H9 (cell line): ENCODE data around the gene TMPRSS5. TPM values are rescaled to one million over a fixed set of nuclear protein-coding genes. Genes with fewer than 3 reads are reported as not detected.
"Not testable (repeated sequence)": the region's sequence is repeated elsewhere in the genome, so short reads cannot be mapped to it uniquely, and the experiment has no call there.

Experiments
- DNase-seq: peaks from one replicate; pipeline ENCODE4 v3.0.0-alpha.2; 2017
- H2AFZ ChIP-seq: one replicate; pipeline ENCODE4 v1.6.1; 2013; ENCODE audit warnings: mild to moderate bottlenecking, low read length, control low read depth, moderate library complexity
- H2AK5ac ChIP-seq: 2 replicates; pipeline ENCODE4 v1.6.1; 2013; ENCODE audit warnings: low read length, control low read depth, mixed read lengths; ENCODE audit not compliant: insufficient read length
- H2BK120ac ChIP-seq: one replicate; pipeline ENCODE4 v1.6.1; 2013; ENCODE audit warnings: low read depth, mild to moderate bottlenecking, low read length, control low read depth, inconsistent platforms; ENCODE audit not compliant: poor library complexity, severe bottlenecking
- H2BK12ac ChIP-seq: 2 replicates; pipeline ENCODE4 v1.6.1; 2013; ENCODE audit warnings: low read length, control low read depth, mixed read lengths, low read depth; ENCODE audit not compliant: insufficient read length
- H2BK15ac ChIP-seq: 2 replicates; pipeline ENCODE4 v1.6.1; 2013; ENCODE audit warnings: low read depth, low read length, control low read depth
- H2BK20ac ChIP-seq: one replicate; pipeline ENCODE4 v1.6.1; 2013; ENCODE audit warnings: low read depth, mild to moderate bottlenecking, low read length, control low read depth, inconsistent platforms; ENCODE audit not compliant: poor library complexity, severe bottlenecking
- H2BK5ac ChIP-seq: 2 replicates; pipeline ENCODE4 v1.6.1; 2013; ENCODE audit warnings: low read length, control low read depth, mixed read lengths; ENCODE audit not compliant: insufficient read length
- H3K14ac ChIP-seq: 2 replicates; pipeline ENCODE4 v1.6.1; 2013; ENCODE audit warnings: low read length, control low read depth; ENCODE audit not compliant: insufficient read depth
- H3K18ac ChIP-seq: 2 replicates; pipeline ENCODE4 v1.6.1; 2013; ENCODE audit warnings: low read depth, mild to moderate bottlenecking, mixed read lengths, low read length, control low read depth; ENCODE audit not compliant: insufficient read length
- H3K23ac ChIP-seq: 2 replicates; pipeline ENCODE4 v1.6.1; 2013; ENCODE audit warnings: low read length, control low read depth, mixed read lengths, low read depth; ENCODE audit not compliant: insufficient read length
- H3K23me2 ChIP-seq: 2 replicates; pipeline ENCODE4 v1.6.1; 2013; ENCODE audit warnings: low read depth, mild to moderate bottlenecking, mixed read lengths, low read length, control low read depth; ENCODE audit not compliant: insufficient read length, poor library complexity, severe bottlenecking
- H3K27ac ChIP-seq: 2 replicates; pipeline ENCODE4 v1.5.1; 2013; ENCODE audit warnings: low read length, control low read depth, mixed read lengths, low read depth; ENCODE audit not compliant: insufficient read length
- H3K27me3 ChIP-seq: 2 replicates; pipeline ENCODE4 v1.6.1; 2013; ENCODE audit warnings: low read length, control low read depth, inconsistent platforms; ENCODE audit not compliant: insufficient read depth
- H3K4ac ChIP-seq: 2 replicates; pipeline ENCODE4 v1.6.1; 2013; ENCODE audit warnings: low read depth, mild to moderate bottlenecking, control low read depth, inconsistent platforms, low read length, moderate library complexity
- H3K4me1 ChIP-seq: 2 replicates; pipeline ENCODE4 v1.6.1; 2013; ENCODE audit warnings: low read length, control low read depth, inconsistent platforms; ENCODE audit not compliant: insufficient read depth
- H3K4me2 ChIP-seq: 2 replicates; pipeline ENCODE4 v1.6.1; 2013; ENCODE audit warnings: low read length, control low read depth, mixed read lengths; ENCODE audit not compliant: insufficient read length, insufficient read depth
- H3K56ac ChIP-seq: 2 replicates; pipeline ENCODE4 v1.6.1; 2013; ENCODE audit warnings: low read depth, mild to moderate bottlenecking, mixed read lengths, low read length, control low read depth; ENCODE audit not compliant: insufficient read length
- H3K79me1 ChIP-seq: 2 replicates; pipeline ENCODE4 v1.6.1; 2013; ENCODE audit warnings: low read depth, mild to moderate bottlenecking, moderate library complexity, low read length, control low read depth, inconsistent platforms; ENCODE audit not compliant: insufficient read depth, poor library complexity, severe bottlenecking
- H3K79me2 ChIP-seq: 2 replicates; pipeline ENCODE4 v1.6.1; 2013; ENCODE audit warnings: low read length, control low read depth, inconsistent platforms; ENCODE audit not compliant: insufficient read depth
- H3K9ac ChIP-seq: 2 replicates; pipeline ENCODE4 v1.6.1; 2013; ENCODE audit warnings: low read length, control low read depth, mixed read lengths; ENCODE audit not compliant: insufficient read length; ENCODE audit errors: extremely low read depth
- H3K9me3 ChIP-seq: one replicate; pipeline ENCODE4 v1.6.1; 2013; ENCODE audit warnings: low read depth, low read length, inconsistent platforms; ENCODE audit not compliant: control insufficient read depth
- H3T11ph ChIP-seq: one replicate; pipeline ENCODE4 v1.6.1; 2013; ENCODE audit warnings: mild to moderate bottlenecking, low read length, control low read depth, inconsistent platforms
- H4K20me1 ChIP-seq: one replicate; pipeline ENCODE4 v1.6.1; 2013; ENCODE audit not compliant: control insufficient read depth, insufficient read length, insufficient read depth
- H4K5ac ChIP-seq: 2 replicates; pipeline ENCODE4 v1.6.1; 2013; ENCODE audit warnings: low read depth, mild to moderate bottlenecking, mixed read lengths, low read length, control low read depth; ENCODE audit not compliant: insufficient read length
- H4K8ac ChIP-seq: replicated peaks from 2 replicates; pipeline ENCODE4 v1.6.1; 2013; ENCODE audit warnings: low read length, control low read depth, mixed read lengths, low read depth; ENCODE audit not compliant: insufficient read length
- H4K91ac ChIP-seq: 2 replicates; pipeline ENCODE4 v1.6.1; 2013; ENCODE audit warnings: low read depth, mild to moderate bottlenecking, moderate library complexity, mixed read lengths, low read length, control low read depth; ENCODE audit not compliant: insufficient read length
- H3K27ac Mint-ChIP-seq, 3 experiments: 2 replicates in 2 of 3; 3 replicates in 1 of 3; pipeline ENCODE4 v1.8.0; 2020 to 2021; ENCODE audit warnings: mixed read lengths in 3 of 3, mild to moderate bottlenecking in 1 of 3, moderate library complexity in 1 of 3
- H3K27me3 Mint-ChIP-seq: 2 replicates; pipeline ENCODE4 v1.8.0; 2021; ENCODE audit warnings: low read depth, mild to moderate bottlenecking, moderate library complexity, mixed read lengths
- H3K36me3 Mint-ChIP-seq, 3 experiments: 2 replicates in 2 of 3; 3 replicates in 1 of 3; pipeline ENCODE4 v1.8.0; 2020 to 2021; ENCODE audit warnings: low read depth in 3 of 3, mixed read lengths in 3 of 3; ENCODE audit not compliant: insufficient read depth in 1 of 3
- H3K4me1 Mint-ChIP-seq, 2 experiments: 2 replicates each; pipeline ENCODE4 v1.8.0; 2020; ENCODE audit warnings: mixed read lengths in 2 of 2
- H3K4me3 Mint-ChIP-seq, 2 experiments: 2 replicates in 1 of 2; 3 replicates in 1 of 2; pipeline ENCODE4 v1.8.0; 2020 to 2021; ENCODE audit warnings: mild to moderate bottlenecking in 2 of 2, mixed read lengths in 2 of 2, moderate library complexity in 1 of 2
- H3K9me3 Mint-ChIP-seq, 2 experiments: 2 replicates in 1 of 2; 3 replicates in 1 of 2; pipeline ENCODE4 v1.8.0; 2020; ENCODE audit warnings: mild to moderate bottlenecking in 2 of 2, mixed read lengths in 2 of 2, moderate library complexity in 1 of 2
- WGBS: extraction: QIAGEN DNeasy Blood & Tissue Kit; methylation state at CpG from one replicate; pipeline ENCODE4 v1.1.7; 2013; ENCODE audit warnings: missing lambda C conversion rate, low lambda C conversion rate, mixed read lengths; ENCODE audit not compliant: insufficient read length; ENCODE audit errors: extremely low coverage; 5-methylcytosine and 5-hydroxymethylcytosine counted together
- total RNA-seq: library from RNA; stranded (reverse); gene quantifications from 2 replicates; pipeline ENCODE4 v1.2.1, GENCODE V29; 2021
- TF ChIP-seq, protein P1 (sequence below): fragments of 200-600 bp; sonication (generic); conservative IDR thresholded peaks from 3 replicates; pipeline ENCODE4 v1.8.0; 2021; ENCODE audit warnings: antibody characterized with exemption, mild to moderate bottlenecking

Gene TMPRSS5
- total RNA-seq, 1 experiment from 2014 or later, result 0.37 TPM

DNA sequence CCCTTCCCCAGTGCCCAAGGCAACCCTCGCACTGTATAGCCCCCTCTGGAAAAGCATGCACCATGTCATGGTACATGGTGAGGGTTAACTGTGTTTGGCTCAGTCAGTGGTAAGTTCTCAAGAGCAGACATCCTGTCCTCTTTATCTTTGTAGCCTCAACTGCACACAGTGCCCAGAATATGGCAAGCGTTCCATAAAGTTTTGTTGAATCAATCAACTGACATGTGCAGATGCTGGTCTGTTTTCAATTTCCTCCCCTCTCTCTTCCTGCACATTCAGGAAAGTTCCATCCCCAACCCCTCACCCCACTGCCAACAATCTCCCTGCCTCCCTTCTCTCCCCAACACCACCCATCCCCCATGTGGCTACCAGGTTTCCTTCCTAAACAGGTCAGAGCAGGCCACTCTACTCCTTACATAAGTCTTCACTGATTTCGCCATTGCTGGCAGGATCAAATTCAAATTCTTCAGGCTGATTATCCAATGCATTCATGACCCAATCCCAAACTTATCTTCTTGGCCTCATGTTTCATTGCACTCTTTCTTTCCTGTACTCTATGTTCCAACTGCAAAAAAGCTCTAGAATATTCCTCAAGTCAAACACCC, 15.5 kb upstream of the TMPRSS5 start:
- Histone ChIP-seq H2AK5ac (no peak overlapping the region), H2BK120ac (no peak overlapping the region), H2BK5ac (no peak overlapping the region), H3K14ac (no peak overlapping the region), H3T11ph (no peak overlapping the region), H3K79me2 (no peaks in the 10 kb centered on the region), H3K23ac (no peak overlapping the region), H3K4ac (no peak overlapping the region), H4K8ac (no peak overlapping the region), H3K56ac (no peak overlapping the region), H2BK15ac (no peak overlapping the region), H3K27me3 (no peaks in the 10 kb centered on the region), H2BK20ac (no peak overlapping the region), H4K5ac (no peak overlapping the region), H3K4me1 (no peaks in the 10 kb centered on the region), H3K23me2 (no peaks in the 10 kb centered on the region), H4K20me1 (no peaks in the 10 kb centered on the region), H3K9me3 (no peaks in the 10 kb centered on the region), H4K91ac (no peak overlapping the region), H3K27ac (no peak overlapping the region), H3K18ac (no peak overlapping the region), H2BK12ac (no peak overlapping the region), H3K79me1 (no peaks in the 10 kb centered on the region), H3K4me2 (no peak overlapping the region), H2AFZ (no peak overlapping the region), H3K9ac (no peak overlapping the region)
- DNase-seq, result no peak
- WGBS, result no CpG with 5 or more reads among the region's 3 CpGs
- TF ChIP-seq, protein P1, sequence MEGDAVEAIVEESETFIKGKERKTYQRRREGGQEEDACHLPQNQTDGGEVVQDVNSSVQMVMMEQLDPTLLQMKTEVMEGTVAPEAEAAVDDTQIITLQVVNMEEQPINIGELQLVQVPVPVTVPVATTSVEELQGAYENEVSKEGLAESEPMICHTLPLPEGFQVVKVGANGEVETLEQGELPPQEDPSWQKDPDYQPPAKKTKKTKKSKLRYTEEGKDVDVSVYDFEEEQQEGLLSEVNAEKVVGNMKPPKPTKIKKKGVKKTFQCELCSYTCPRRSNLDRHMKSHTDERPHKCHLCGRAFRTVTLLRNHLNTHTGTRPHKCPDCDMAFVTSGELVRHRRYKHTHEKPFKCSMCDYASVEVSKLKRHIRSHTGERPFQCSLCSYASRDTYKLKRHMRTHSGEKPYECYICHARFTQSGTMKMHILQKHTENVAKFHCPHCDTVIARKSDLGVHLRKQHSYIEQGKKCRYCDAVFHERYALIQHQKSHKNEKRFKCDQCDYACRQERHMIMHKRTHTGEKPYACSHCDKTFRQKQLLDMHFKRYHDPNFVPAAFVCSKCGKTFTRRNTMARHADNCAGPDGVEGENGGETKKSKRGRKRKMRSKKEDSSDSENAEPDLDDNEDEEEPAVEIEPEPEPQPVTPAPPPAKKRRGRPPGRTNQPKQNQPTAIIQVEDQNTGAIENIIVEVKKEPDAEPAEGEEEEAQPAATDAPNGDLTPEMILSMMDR, result no peak
- Mint-ChIP-seq H3K9me3 (peaks cover 3 to 5% of the 10 kb centered on the region in 2 experiments; a peak in 2 of 5 replicates), H3K4me1 (peaks cover 0 to 10% of the 10 kb centered on the region in 2 experiments; a peak in 3 of 4 replicates), H3K27me3 (no peaks in the 10 kb centered on the region), H3K36me3 (peaks cover 2 to 3% (median 3%) of the 10 kb centered on the region in 3 experiments; a peak in 3 of 7 replicates), H3K27ac (no peak overlapping the region; a peak in 2 of 7 replicates), H3K4me3 (no peak overlapping the region)

DNA sequence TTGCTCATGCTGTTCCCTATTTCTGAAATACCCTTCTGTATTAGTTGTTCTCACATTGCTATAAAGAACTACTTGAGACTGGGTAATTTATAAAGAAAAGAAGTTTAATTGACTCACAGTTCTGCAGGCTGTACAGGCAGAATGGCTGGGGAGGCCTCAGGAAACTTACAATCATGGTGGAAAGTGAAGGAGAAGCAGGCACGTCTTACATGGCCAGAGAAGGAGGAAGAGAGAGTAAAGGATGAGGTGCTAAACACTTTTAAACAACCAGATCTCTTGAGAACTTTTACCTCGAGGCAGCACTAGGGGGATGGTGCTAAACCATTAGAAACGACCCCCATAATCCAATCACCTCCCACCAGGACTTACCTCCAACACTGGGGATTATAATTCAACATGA, 14.4 kb upstream of the TMPRSS5 start:
- H4K5ac ChIP-seq, H3K9ac ChIP-seq, H3K79me2 ChIP-seq, H3K4me1 Mint-ChIP-seq, H3K27ac ChIP-seq, H3K18ac ChIP-seq, H4K8ac ChIP-seq, H4K91ac ChIP-seq, H3K14ac ChIP-seq, H3K4me1 ChIP-seq, H3K23me2 ChIP-seq, H3K9me3 ChIP-seq, H2BK15ac ChIP-seq, H4K20me1 ChIP-seq, H3K4me2 ChIP-seq, H3K36me3 Mint-ChIP-seq, H3K79me1 ChIP-seq, H2BK20ac ChIP-seq, DNase-seq, H3K27me3 Mint-ChIP-seq, H3K27me3 ChIP-seq, H3K56ac ChIP-seq, H2BK120ac ChIP-seq, H3K4me3 Mint-ChIP-seq, H2BK5ac ChIP-seq, H3K4ac ChIP-seq, H2AFZ ChIP-seq, H2BK12ac ChIP-seq, H3K23ac ChIP-seq, H3K27ac Mint-ChIP-seq, H2AK5ac ChIP-seq, H3K9me3 Mint-ChIP-seq, H3T11ph ChIP-seq: not testable (repeated sequence)
- WGBS, result no CpG with 5 or more reads among the region's 3 CpGs
